ENCODE measurements around the gene CDK19. TPM values are rescaled to one million over a fixed set of nuclear protein-coding genes. Genes with fewer than 3 reads are reported as not detected.
"Not testable (repeated sequence)": the region's sequence is repeated elsewhere in the genome, so short reads cannot be mapped to it uniquely, and the experiment has no call there.

CDK19 gene
- total RNA-seq, 1 experiment from 2014 or later, result 3.2 TPM

- Histone ChIP-seq H3K9me3 (peaks cover 7% of the 10 kb centered on the region), H3K4me3 (no peak overlapping the region), H3K27me3 (no peaks in the 10 kb centered on the region), H3K36me3 (no peaks in the 10 kb centered on the region)
- no peak for DNase-seq
Observed at GRCh38 chr6:110738899-110739365, 76.3 kb downstream of the CDK19 start.

DNA sequence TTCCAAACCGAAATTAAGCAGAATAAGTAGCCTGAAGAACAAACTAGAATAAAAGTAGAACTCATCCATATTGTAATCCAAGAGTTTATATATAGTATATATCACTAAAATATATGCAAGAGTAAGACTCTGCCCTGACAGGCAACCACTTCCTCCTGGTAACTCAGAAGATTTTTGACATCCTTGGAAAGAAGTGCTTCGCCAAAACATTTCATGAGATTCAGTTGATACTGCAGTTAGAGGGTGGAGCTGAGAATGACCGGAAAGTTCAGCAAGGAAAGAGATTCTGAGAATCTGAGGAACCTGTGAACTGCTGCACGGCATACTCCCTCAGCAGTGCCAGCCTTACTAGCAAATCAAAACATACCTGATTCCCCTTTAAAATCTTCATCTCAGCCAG lies 79.6 kb downstream of the CDK19 start:
- no peak for DNase-seq
- no peaks in the 10 kb centered on the region; the same call in 1 of the 2 replicates for H3K9me3 ChIP-seq
- H3K36me3 ChIP-seq, result no peaks in the 10 kb centered on the region
- H3K27me3 ChIP-seq, result no peaks in the 10 kb centered on the region
- no peak overlapping the region for H3K4me3 ChIP-seq

DNA sequence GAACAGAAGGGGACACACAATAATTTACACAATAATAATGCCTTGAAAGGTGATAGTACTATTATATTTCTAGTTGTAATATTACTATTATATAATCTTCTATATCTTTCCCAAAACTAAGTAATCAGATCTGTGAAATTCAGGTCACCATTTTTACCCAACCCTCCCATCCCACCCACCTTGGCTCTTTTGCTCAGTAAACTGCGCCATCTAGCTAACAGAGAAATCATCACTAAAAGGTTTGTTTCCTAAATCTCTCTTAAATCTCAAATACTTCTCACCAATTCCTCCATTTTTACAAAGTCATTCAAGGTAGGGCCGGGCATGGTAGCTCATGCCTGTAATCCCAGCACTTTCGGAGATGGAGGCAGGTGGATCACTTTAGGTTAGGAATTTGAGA lies 83.4 kb downstream of the CDK19 start:
- no peak overlapping the region for H3K4me3 ChIP-seq
- H3K36me3 ChIP-seq, result no peaks in the 10 kb centered on the region
- no peaks in the 10 kb centered on the region for H3K9me3 ChIP-seq
- no peaks in the 10 kb centered on the region for H3K27me3 ChIP-seq
- DNase-seq, result no peak

GRCh38 chr6:110731196-110731595 lies 84.1 kb downstream of the CDK19 start:
- Histone ChIP-seq H3K9me3 (no peaks in the 10 kb centered on the region), H3K36me3 (no peaks in the 10 kb centered on the region), H3K27me3 (no peaks in the 10 kb centered on the region), H3K4me3 (no peak overlapping the region)
- no peak for DNase-seq

GRCh38 chr6:110728501-110728900 lies 86.8 kb downstream of the CDK19 start:
- Histone ChIP-seq H3K4me3 (no peak overlapping the region), H3K9me3 (no peaks in the 10 kb centered on the region), H3K27me3 (no peaks in the 10 kb centered on the region), H3K36me3 (no peaks in the 10 kb centered on the region)
- DNase-seq, result no peak

- H3K4me3 ChIP-seq, result no peak overlapping the region
- no peak for DNase-seq
- no peaks in the 10 kb centered on the region for H3K36me3 ChIP-seq
- no peaks in the 10 kb centered on the region for H3K9me3 ChIP-seq
- no peaks in the 10 kb centered on the region for H3K27me3 ChIP-seq
Observed at GRCh38 chr6:110723017-110723416, 92.3 kb downstream of the CDK19 start.

- H3K36me3 ChIP-seq, result no peaks in the 10 kb centered on the region
- no peak overlapping the region for H3K4me3 ChIP-seq
- no peak for DNase-seq
Observed at GRCh38 chr6:110720066-110720465, 95.2 kb downstream of the CDK19 start.

DNA sequence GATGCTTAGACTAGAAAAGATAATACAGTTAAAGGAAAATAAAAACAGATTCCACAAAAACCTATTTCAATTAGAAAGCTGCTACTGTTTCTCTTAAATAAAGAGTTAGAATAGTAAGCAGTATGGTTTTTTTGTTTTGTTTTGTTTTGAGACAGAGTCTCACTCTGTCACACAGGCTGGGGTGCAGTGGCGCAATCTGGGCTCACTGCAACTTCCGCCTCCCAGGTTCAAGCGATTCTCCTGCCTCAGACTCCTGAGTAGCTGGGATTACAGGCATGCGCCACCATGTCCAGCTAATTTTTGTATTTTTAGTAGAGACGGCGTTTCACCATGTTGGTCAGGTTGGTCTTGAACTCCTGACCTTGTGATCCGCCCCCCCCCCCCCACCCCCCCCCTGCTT lies 95.7 kb downstream of the CDK19 start:
- not testable (repeated sequence) for H3K36me3 ChIP-seq, H3K4me3 ChIP-seq, H3K9me3 ChIP-seq, DNase-seq, H3K27me3 ChIP-seq

More at GRCh38 chr6:110720066-110720465, 95.2 kb downstream of the CDK19 start:
- Histone ChIP-seq H3K27me3 (no peaks in the 10 kb centered on the region), H3K9me3 (no peaks in the 10 kb centered on the region)

DNA sequence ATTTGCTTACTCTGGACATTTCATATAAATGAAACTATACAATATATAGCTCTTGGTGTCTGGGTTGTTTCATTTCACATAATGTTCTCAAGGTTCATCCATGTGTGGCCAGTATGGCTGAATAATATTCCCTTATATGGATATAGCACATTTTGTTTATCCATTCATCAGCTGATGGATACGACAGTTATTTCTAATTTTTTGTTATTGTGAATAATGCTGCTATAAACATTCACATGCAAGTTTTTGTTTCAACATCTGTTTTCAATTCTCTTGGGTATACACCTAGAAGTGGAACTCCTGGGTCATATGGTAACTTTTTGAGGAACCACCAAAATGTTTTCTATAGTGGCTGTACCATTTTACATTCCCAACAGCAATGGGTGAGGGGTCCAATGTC lies 101.1 kb downstream of the CDK19 start:
- no peaks in the 10 kb centered on the region for H3K27me3 ChIP-seq
- H3K4me3 ChIP-seq, result no peak overlapping the region
- no peaks in the 10 kb centered on the region for H3K36me3 ChIP-seq
- H3K9me3 ChIP-seq, result no peaks in the 10 kb centered on the region
- no peak for DNase-seq

DNA sequence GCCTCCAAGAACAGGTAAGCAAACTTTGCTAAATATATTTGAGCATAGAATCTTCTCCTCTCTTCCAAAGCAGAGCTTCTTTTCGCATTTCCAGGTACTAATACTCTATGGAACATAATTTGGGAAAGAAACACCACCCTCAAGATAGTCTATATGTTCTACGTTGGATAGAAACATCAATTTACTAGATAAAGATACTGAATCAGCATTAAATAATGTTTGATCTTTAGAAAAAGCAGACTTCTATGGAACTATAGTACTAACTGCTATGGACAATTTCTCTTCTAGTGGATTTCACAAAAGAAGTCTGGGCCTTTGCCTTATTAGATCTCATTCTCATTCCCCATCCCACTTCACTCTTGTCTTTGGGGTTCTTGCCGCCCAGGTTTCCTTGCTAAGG lies 103.0 kb downstream of the CDK19 start:
- no peak overlapping the region for H3K4me3 ChIP-seq
- no peaks in the 10 kb centered on the region for H3K27me3 ChIP-seq
- no peaks in the 10 kb centered on the region for H3K36me3 ChIP-seq
- DNase-seq, result no peak
- no peaks in the 10 kb centered on the region for H3K9me3 ChIP-seq

GRCh38 chr6:110710115-110710514 lies 105.2 kb downstream of the CDK19 start:
- no peaks in the 10 kb centered on the region for H3K36me3 ChIP-seq
- no peaks in the 10 kb centered on the region for H3K27me3 ChIP-seq
- no peak for DNase-seq
- H3K4me3 ChIP-seq, result no peak overlapping the region
- H3K9me3 ChIP-seq, result no peaks in the 10 kb centered on the region

- Histone ChIP-seq H3K36me3 (no peaks in the 10 kb centered on the region), H3K27me3 (no peaks in the 10 kb centered on the region), H3K4me3 (no peak overlapping the region), H3K9me3 (no peaks in the 10 kb centered on the region)
- no peak for DNase-seq
Observed at GRCh38 chr6:110708295-110708950, 106.8 kb downstream of the CDK19 start.

- Histone ChIP-seq H3K36me3 (no peaks in the 10 kb centered on the region), H3K27me3 (no peaks in the 10 kb centered on the region), H3K4me3 (no peak overlapping the region), H3K9me3 (no peaks in the 10 kb centered on the region)
- DNase-seq, result no peak
Observed at GRCh38 chr6:110705543-110705942, 109.7 kb downstream of the CDK19 start.

DNA sequence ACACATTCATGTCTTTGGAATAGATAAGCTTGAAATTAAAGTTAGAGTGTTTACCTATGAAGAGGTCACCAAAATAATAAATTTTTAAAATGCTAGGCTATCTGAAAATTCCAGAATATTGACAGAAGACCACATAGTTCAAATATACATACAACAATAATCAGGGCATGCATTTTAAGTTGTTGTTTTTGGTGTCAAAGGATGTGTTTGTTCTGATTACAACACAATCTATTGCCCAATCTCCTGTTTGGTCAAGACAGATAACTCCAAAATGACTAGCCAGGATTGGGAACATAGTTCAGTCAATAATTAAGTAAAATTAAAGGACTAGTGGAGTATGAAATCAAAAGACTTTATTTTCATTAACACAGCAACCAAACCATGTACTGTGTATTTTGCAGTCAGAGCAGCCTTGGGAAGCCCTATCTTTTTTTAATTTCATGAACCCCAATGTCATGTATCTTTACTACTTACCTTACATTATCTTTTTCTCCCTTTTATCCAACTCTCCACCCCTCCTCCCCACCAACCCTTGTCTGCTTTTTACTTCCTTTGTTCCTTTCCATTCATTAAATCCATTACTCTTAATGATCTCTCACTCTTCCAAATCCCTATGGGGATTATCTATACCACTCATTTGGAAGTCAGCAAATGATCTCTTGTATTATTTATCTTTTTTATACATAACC lies 111.2 kb downstream of the CDK19 start:
- Histone ChIP-seq H3K4me3 (no peak overlapping the region), H3K36me3 (no peaks in the 10 kb centered on the region), H3K27me3 (no peaks in the 10 kb centered on the region), H3K9me3 (no peaks in the 10 kb centered on the region)
- DNase-seq, result no peak

GRCh38 chr6:110703010-110703905 lies 112.0 kb downstream of the CDK19 start:
- DNase-seq, result no peak
- Histone ChIP-seq H3K27me3 (no peaks in the 10 kb centered on the region), H3K4me3 (no peak overlapping the region), H3K9me3 (no peaks in the 10 kb centered on the region), H3K36me3 (no peaks in the 10 kb centered on the region)

DNA sequence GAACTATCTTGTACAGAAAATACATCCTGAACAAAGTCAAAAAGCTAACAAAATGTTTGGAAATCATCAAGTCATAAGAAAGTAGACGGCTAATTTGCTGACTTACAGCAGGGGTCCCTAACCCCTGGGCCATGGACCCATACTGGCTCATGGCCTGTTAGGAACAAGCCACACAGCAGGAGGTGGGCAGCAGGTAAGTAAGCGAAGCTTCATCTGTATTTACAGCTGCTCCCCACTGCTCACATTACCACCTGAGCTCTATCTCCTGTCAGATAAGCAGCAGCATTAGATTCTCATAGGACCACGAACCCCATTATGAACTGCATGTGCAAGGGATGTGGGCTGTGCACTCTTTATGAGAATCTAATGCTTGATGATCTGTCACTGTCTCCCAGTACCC lies 115.5 kb downstream of the CDK19 start:
- Histone ChIP-seq H3K9me3 (no peaks in the 10 kb centered on the region; the same call in 1 of the 2 replicates), H3K27me3 (no peaks in the 10 kb centered on the region), H3K36me3 (no peaks in the 10 kb centered on the region), H3K4me3 (no peak overlapping the region)
- no peak for DNase-seq

DNA sequence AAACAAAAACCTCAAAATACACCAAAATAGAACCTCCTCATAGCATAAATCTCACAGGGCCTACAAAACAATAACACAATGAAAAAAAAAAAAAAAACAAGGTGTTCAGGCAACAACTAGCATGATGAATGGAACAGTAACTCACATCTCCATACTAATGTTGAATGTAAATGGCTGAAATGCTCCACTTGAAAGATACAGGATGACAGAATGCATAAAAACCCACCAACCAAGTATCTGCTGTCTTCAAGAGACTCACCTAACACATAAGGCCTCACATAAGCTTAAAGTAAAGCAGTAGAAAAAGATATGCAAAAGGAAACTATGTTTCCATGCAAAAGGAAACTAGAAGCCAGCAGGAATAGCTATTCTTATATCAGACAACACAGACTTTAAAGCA lies 121.3 kb downstream of the CDK19 start:
- no peak overlapping the region for H3K4me3 ChIP-seq
- no peaks in the 10 kb centered on the region for H3K36me3 ChIP-seq
- DNase-seq, result no peak
- no peaks in the 10 kb centered on the region for H3K27me3 ChIP-seq
- no peaks in the 10 kb centered on the region; the same call in 1 of the 2 replicates for H3K9me3 ChIP-seq

Measured in MG63 (cell line).